ENCODE data around the gene DLAT.
"Not testable (repeated sequence)": the region's sequence is repeated elsewhere in the genome, so short reads cannot be mapped to it uniquely, and the experiment has no call there.

Gene DLAT

GRCh38 chr11:112086422-112087191 is 61.4 kb downstream of the DLAT start, which contains the start of the genes SDHD and TIMM8B:
Gene SDHD (plus strand): TSS chr11:112086873. CDS start chr11:112086908, 35 bp downstream.
Gene TIMM8B (minus strand): TSS chr11:112086756. CDS start chr11:112086723, 33 bp downstream.
- Histone ChIP-seq H3K9ac (ENCODE audit: insufficient read length) (peak within 1 kb of the TSS; percentile 96), H3K27ac (peak within 1 kb of the TSS; percentile 70), H3K4me3 (peak within 1 kb of the TSS; percentile 87), H3K9me3 (ENCODE audit: low read depth, low read length) (no peaks in the 10 kb centered on the region), H3K36me3 (ENCODE audit: insufficient read depth, low read length) (peaks cover 79% of the 10 kb centered on the region)
- peak; percentile 90 for DNase-seq (ENCODE audit: low read depth, low spot score)
- peak; percentile 92 for TF ChIP-seq POLR2AphosphoS5 (IDR thresholded peaks at IDR 0.05; ENCODE audit: borderline replicate concordance, low read depth, low read length)
- peak; percentile 70 for TF ChIP-seq FOXP2 (optimal IDR thresholded peaks at IDR 0.05; ENCODE audit: control extremely low read depth, extremely low read length, insufficient read depth)
- no peak for TF ChIP-seq EZH2 (IDR thresholded peaks at IDR 0.05)

DNA sequence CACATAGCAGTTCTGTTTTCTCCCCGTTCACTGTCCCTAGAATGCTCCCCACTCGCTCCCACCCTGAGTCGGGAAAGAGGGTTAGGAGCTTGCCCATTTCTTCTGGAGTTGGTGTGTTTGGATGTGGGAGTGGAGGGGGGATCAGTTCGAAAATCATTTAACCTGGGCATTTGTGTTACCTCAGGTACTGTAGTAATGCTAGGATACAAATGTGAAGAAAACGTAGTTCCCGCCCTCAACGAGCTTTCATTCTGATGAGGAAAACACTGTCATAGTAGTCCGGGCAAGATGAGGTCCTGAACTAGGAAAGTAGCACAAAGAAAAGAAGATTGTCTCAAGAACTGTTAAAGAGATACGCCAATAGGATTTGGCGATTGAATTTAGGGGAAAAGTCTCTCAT is 62.0 kb downstream of the DLAT start:
- Histone ChIP-seq H3K27ac (peak overlapping the region; percentile 70), H3K4me3 (peak overlapping the region; percentile 87), H3K9ac (ENCODE audit: insufficient read length) (peak overlapping the region; percentile 96), H3K36me3 (ENCODE audit: insufficient read depth, low read length) (peaks cover 79% of the 10 kb centered on the region), H3K9me3 (ENCODE audit: low read depth, low read length) (no peaks in the 10 kb centered on the region)
- DNase-seq (ENCODE audit: low read depth, low spot score), result no peak
- TF ChIP-seq EZH2 (IDR thresholded peaks at IDR 0.05), result no peak

GRCh38 chr11:112095302-112095701 is 70.1 kb downstream of the DLAT start:
- not testable (repeated sequence) for H3K27ac ChIP-seq; H3K4me3 ChIP-seq; H3K9ac ChIP-seq (ENCODE audit: insufficient read length); DNase-seq (ENCODE audit: low read depth, low spot score); H3K9me3 ChIP-seq (ENCODE audit: low read depth, low read length)
- peaks cover 56% of the 10 kb centered on the region for H3K36me3 ChIP-seq (ENCODE audit: insufficient read depth, low read length)

DNA sequence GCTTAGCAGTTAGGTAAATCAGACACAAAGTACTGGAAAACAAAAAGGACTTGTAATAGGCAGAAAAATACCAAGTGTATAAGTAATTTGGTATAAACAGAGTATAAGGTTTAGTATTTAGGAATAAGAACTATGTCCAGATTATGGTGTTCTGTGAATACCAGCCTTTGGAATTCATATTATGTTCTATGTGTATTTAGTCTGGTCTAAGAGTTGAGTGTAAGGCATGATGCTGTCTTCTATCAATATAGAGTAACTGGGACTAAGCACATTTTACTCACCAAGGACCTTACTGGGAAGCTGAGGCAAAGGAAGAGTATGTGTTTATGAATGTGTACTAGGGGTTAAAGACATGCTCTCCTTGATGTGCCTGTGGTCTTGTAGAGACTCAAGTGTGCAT is 71.0 kb downstream of the DLAT start:
- Histone ChIP-seq H3K36me3 (ENCODE audit: insufficient read depth, low read length) (peaks cover 47% of the 10 kb centered on the region), H3K9ac (ENCODE audit: insufficient read length) (no peak overlapping the region), H3K9me3 (ENCODE audit: low read depth, low read length) (no peaks in the 10 kb centered on the region), H3K4me3 (no peak overlapping the region), H3K27ac (no peak overlapping the region)
- TF ChIP-seq POLR2AphosphoS5 (IDR thresholded peaks at IDR 0.05; ENCODE audit: borderline replicate concordance, low read depth, low read length), result no peak
- no peak for TF ChIP-seq EZH2 (IDR thresholded peaks at IDR 0.05)
- no peak for TF ChIP-seq FOXP2 (optimal IDR thresholded peaks at IDR 0.05; ENCODE audit: control extremely low read depth, extremely low read length, insufficient read depth)
- DNase-seq (ENCODE audit: low read depth, low spot score), result no peak

DNA sequence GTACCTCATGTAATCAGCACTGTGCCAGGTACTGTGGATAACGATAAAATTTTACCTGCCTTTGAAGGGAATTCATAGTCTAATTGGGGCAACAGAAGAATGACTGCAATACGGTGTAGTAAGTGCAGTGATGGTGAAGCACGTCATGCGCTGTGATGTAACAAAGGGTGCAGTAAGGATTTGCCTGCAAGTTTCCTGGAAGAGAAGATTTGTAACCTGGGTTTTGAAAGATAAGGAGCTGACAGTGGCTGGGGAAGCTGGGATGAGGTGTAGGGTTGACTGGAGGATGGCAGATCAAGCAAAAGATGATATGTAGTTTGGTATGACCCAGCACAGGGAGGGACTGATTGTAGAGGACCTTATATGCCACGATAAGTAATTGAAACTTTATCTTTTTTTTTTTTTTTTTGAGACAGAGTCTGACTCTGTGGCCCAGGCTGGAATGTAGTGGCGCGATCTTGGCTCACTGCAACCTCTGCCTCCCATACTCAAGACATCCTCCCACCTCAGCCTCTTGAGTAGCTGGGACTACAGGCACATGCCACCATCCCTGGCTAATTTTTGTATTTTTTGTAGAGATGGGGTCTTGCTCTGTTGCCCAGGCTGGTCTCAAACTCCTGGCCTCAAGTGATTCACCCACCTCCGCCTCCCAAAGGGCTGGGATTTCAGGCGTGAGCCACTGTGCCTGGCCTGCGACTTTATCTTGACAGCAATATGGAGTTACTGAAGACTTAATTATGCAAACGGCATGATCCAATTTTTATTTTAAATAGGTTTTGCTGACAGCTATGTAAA is 72.7 kb downstream of the DLAT start:
- no peak overlapping the region; the same call in 1 of the 2 replicates for H3K27ac ChIP-seq
- H3K9ac ChIP-seq (ENCODE audit: insufficient read length), result no peak overlapping the region
- H3K4me3 ChIP-seq, result no peak overlapping the region
- H3K9me3 ChIP-seq (ENCODE audit: low read depth, low read length), result no peaks in the 10 kb centered on the region
- no peak for DNase-seq (ENCODE audit: low read depth, low spot score)
- TF ChIP-seq EZH2 (IDR thresholded peaks at IDR 0.05), result no peak
- no peak for TF ChIP-seq POLR2AphosphoS5 (IDR thresholded peaks at IDR 0.05; ENCODE audit: borderline replicate concordance, low read depth, low read length)
- no peak for TF ChIP-seq FOXP2 (optimal IDR thresholded peaks at IDR 0.05; ENCODE audit: control extremely low read depth, extremely low read length, insufficient read depth)
- peaks cover 30% of the 10 kb centered on the region for H3K36me3 ChIP-seq (ENCODE audit: insufficient read depth, low read length)

- TF ChIP-seq FOXP2 (optimal IDR thresholded peaks at IDR 0.05; ENCODE audit: control extremely low read depth, extremely low read length, insufficient read depth) (no peak), POLR2AphosphoS5 (IDR thresholded peaks at IDR 0.05; ENCODE audit: borderline replicate concordance, low read depth, low read length) (no peak)
- peaks cover 11% of the 10 kb centered on the region for H3K36me3 ChIP-seq (ENCODE audit: insufficient read depth, low read length)
- H3K9ac ChIP-seq (ENCODE audit: insufficient read length), result peak overlapping the region; percentile 8
- H3K9me3 ChIP-seq (ENCODE audit: low read depth, low read length), result no peaks in the 10 kb centered on the region
- H3K27ac ChIP-seq, result peak overlapping the region; percentile 59; the same call in 1 of the 2 replicates
- no peak overlapping the region for H3K4me3 ChIP-seq
- DNase-seq (ENCODE audit: low read depth, low spot score), result no peak
Observed at GRCh38 chr11:112100462-112100861, 75.3 kb downstream of the DLAT start.

GRCh38 chr11:112103446-112103845 is 78.2 kb downstream of the DLAT start:
- Histone ChIP-seq H3K36me3 (ENCODE audit: insufficient read depth, low read length) (no peaks in the 10 kb centered on the region), H3K27ac (no peak overlapping the region), H3K9ac (ENCODE audit: insufficient read length) (no peak overlapping the region), H3K9me3 (ENCODE audit: low read depth, low read length) (no peaks in the 10 kb centered on the region), H3K4me3 (no peak overlapping the region)
- no peak for DNase-seq (ENCODE audit: low read depth, low spot score)
- TF ChIP-seq EZH2 (IDR thresholded peaks at IDR 0.05) (no peak), POLR2AphosphoS5 (IDR thresholded peaks at IDR 0.05; ENCODE audit: borderline replicate concordance, low read depth, low read length) (no peak), FOXP2 (optimal IDR thresholded peaks at IDR 0.05; ENCODE audit: control extremely low read depth, extremely low read length, insufficient read depth) (no peak)

DNA sequence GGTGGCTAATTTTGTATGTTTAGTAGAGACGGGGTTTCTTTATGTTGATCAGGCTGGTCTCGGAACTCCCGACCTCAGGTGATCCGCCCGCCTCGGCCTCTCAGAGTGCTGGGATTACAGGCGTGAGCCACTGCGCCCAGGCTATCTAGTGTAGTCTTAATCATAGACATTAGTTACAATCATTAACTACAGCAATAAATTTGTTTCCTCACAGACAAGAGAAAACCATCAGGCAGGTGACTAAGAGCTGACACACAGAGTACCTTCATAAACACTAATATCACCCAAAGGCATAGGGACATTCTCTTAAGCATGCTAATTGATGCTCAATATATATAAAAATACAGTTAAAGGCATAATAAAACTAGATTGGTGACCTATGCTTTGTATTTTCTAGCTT is 80.9 kb downstream of the DLAT start:
- TF ChIP-seq EZH2 (IDR thresholded peaks at IDR 0.05) (no peak), FOXP2 (optimal IDR thresholded peaks at IDR 0.05; ENCODE audit: control extremely low read depth, extremely low read length, insufficient read depth) (no peak), POLR2AphosphoS5 (IDR thresholded peaks at IDR 0.05; ENCODE audit: borderline replicate concordance, low read depth, low read length) (no peak)
- H3K9me3 ChIP-seq (ENCODE audit: low read depth, low read length), result peaks cover 5% of the 10 kb centered on the region; the same call in 1 of the 2 replicates
- H3K9ac ChIP-seq (ENCODE audit: insufficient read length), result no peak overlapping the region
- no peak overlapping the region for H3K4me3 ChIP-seq
- no peak for DNase-seq (ENCODE audit: low read depth, low spot score)
- no peaks in the 10 kb centered on the region; the same call in 1 of the 2 replicates for H3K36me3 ChIP-seq (ENCODE audit: insufficient read depth, low read length)
- H3K27ac ChIP-seq, result no peak overlapping the region
